Measurements from ENCODE around the gene PRDM11.
"Not testable (repeated sequence)": the region's sequence is repeated elsewhere in the genome, so short reads cannot be mapped to it uniquely, and the experiment has no call there.

PRDM11 gene

DNA sequence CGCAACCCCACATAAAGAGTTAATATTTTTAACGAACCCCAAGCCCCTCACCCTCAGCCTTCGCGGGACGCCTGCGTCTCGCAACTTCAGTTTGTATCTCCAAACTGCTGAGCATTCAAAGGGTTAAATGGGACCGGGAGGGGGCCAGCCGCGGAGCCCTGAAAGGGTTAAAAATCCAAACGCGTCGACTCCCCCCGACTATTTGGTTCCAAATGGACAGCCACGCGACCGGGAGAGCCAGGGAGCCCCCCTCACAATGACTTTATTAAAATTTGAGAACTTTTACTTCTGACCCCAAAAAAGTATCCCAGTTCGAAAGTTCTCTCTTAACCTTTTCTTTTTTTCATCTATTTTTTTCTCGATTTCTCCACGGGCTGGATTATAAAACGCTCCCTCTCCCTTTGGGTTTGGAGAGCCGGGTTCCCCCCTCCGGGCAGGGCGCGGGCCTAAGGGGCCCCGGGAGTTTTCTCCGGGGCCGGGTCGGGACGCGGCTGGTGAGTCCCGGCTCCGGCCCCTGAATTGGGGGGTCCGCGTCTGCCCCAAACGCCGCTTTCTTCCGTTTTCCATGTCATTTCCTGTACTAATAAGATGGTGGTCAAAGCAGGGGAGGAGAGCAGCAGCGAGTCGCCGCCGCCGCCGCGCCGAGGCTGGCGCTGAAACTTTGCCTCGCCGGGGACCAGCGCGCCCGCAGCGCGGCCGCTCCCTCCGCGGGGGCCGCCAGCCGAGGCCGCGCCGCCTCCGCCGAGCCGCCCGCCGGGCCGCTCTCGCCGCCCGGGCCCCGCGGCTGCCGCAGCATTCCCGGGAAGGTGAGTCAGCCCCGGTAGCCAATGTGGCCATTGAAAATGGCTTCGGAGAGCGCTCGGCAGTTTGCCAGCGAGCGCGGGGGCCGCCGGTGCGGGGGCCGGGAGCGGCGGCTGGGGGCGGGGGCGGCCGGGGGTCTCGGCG, at the start of gene PRDM11:
TSS of gene PRDM11 (plus strand) at position 568 of the 945 bp plus-strand sequence. CDS start 35,128 bp downstream, outside the sequence.
- DNase-seq (ENCODE audit: low read depth in 2 of 2) = peak; percentile 7 to 34

- DNase-seq (ENCODE audit: low read depth in 2 of 2) = no peak
Observed at GRCh38 chr11:45097721-45098493, 48.5 kb upstream of the PRDM11 start.

GRCh38 chr11:45098929-45099328, 47.5 kb upstream of the PRDM11 start:
- no peak for DNase-seq (ENCODE audit: low read depth in 2 of 2)

DNA sequence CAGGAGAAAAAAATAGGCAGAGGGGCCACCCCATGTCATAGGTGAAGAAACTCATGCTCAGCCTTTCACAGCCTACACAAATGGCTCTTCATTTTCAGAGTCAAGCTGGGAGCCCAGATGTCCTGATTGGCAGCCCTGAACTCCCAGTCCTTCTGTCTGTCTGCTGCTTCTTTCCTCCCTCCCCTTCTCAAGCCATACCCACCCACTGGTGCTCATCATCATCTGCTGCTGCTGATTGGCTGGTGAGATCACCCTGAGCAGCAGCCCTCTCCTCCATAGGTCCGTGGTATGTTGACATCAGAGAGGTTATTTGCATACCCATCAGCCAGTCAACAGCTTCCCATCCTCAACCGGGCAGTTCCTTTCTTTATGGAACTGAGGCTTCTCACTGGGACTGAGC, 46.1 kb upstream of the PRDM11 start:
- no peak for DNase-seq (ENCODE audit: low read depth in 2 of 2)

DNA sequence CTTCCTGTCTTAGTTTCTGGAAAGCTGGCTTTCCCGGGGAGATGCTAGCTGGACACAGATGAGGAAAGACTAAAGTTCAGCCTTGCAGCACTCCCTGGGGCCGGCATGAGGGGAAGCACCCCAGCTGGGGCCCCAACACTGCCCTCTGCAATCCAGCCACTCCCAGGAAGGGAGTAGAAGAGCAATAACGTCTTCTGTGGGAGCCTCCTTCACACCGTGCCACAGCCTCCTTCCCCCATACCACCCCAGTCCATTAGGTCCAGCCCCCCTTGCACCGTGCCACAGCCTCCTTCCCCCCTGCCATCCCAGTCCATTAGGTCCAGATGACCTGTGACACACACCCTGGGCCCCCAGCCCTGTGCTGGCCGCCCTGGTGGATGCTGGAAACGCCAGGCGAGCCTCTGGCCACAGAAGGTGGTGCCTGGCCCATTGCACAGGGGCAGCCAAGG, 44.1 kb upstream of the PRDM11 start:
- no peak for DNase-seq (ENCODE audit: low read depth in 2 of 2)

DNA sequence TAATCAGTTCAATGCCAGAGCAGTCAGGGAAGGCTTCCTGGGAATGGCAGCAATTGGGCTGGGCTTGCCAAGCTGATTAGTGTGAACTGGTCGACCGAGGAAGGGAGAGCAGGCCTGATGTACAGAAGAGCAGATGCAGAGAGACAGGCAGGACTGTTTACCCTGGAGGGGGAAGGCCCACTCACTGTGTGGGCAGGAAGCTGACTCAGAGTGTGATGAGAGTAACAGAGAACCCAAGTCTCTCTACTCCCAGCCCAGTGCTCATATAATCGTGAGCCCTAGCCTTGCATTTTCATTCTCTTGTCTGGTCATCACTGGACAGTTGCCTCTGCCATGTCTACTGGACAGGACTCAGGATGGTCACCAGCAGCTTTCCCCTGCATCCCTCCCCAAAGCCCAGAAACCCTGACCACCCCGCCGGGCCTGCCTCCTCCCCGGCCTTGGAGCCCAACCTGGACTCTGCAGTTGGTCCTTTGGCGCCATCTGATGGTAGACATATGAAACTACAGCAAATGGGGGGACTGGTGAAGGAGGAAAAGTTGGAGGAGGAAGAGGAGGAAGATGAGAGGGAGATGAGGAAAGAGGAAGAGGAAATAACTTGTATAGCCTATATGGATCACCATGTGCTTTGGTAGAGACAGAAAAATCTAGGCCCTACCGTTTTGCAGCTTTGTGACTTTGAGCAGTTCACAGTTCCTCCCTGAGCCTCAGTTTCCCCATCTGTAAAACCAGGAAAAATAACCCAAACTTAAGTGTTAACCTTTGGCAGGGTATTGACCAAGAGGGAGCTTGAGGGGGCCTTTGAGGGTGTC, 43.4 kb upstream of the PRDM11 start:
- DNase-seq (ENCODE audit: low read depth in 2 of 2) = peak; percentile 48 to 68

DNA sequence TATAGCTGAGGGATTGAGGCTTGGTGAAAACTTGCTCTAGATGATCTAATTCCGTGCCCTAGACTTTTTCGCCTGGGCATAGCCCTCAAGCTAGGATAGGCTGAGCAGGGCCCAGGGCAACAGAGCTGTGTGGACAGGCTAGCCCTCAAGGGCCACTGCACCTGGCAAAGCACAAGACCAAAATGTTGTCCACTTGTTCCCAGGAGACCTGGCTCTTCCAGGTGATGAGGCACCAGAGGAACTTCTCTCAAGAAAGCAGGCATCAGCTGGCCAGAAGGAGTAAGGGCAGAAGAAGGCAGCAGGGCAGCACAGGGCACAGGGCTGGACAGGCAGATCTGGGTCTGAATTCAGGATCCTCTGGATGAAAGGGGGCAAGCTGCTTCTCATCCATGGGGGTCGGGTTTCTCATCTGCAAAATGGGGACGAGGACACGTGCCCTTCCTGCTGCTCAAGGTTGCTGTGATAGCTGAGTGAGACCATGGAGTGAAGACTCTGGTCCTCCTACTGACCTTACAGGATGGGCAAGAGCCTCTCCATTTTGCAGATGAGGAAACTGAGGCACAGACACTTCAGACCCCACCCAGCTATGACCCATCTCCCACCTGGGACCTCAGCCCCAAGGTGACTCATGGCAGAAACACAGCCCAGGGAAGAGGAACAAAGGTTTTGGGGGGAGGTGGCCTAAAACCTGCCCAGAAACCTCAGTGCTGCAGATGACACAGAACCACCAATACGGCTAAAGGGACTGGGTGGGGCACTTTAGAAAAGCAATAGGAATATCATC, 42.2 kb upstream of the PRDM11 start:
- DNase-seq (ENCODE audit: low read depth in 2 of 2) = no peak

GRCh38 chr11:45104790-45105084, 41.7 kb upstream of the PRDM11 start:
- DNase-seq (ENCODE audit: low read depth in 2 of 2) = no peak

- peak; percentile 24 to 37 for DNase-seq (ENCODE audit: low read depth in 2 of 2)
Observed at GRCh38 chr11:45105233-45105983, 41.0 kb upstream of the PRDM11 start.

DNA sequence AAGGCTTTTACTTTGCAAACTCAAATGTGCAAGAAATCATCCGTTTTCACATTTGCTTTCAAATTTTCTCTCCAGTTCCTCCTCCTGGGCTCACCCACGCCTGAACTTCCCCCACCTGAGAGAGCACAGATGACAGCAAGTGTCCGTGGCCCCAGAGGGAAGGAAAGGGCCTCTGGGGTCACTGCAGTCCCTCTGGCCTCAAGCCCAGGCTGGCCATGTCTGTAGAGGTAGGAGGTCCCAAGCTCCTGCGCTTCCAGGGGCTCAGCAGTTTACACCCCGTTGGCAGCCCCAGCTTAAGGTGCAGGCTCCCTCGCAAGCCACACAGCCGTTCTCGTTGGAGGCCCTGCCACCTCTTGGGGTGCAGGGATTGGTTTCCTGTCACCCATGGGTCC, 40.5 kb upstream of the PRDM11 start:
- DNase-seq (ENCODE audit: low read depth in 2 of 2) = no peak

DNA sequence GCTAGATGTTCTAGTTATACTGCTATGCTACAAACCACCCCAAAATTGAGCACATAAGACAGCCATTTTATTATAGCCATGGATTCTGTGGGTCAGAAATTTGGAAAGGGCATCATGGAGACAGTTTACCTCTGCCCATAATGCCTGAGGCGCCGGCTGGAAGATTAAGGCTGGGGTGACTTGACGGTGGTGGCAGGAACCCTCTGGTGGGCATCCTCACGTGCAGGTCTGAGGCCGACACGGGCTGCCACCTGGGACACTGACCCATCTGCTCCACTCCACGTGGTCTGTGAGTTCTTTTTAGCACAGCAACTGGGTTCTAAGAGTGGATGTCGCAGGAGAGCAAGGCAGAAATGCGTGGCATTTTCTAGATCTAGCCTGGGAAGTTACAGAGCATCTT, 40.0 kb upstream of the PRDM11 start:
- no peak for DNase-seq (ENCODE audit: low read depth in 2 of 2)

- DNase-seq (ENCODE audit: low read depth in 2 of 2) = no peak
Observed at GRCh38 chr11:45107029-45107428, 39.4 kb upstream of the PRDM11 start.

DNA sequence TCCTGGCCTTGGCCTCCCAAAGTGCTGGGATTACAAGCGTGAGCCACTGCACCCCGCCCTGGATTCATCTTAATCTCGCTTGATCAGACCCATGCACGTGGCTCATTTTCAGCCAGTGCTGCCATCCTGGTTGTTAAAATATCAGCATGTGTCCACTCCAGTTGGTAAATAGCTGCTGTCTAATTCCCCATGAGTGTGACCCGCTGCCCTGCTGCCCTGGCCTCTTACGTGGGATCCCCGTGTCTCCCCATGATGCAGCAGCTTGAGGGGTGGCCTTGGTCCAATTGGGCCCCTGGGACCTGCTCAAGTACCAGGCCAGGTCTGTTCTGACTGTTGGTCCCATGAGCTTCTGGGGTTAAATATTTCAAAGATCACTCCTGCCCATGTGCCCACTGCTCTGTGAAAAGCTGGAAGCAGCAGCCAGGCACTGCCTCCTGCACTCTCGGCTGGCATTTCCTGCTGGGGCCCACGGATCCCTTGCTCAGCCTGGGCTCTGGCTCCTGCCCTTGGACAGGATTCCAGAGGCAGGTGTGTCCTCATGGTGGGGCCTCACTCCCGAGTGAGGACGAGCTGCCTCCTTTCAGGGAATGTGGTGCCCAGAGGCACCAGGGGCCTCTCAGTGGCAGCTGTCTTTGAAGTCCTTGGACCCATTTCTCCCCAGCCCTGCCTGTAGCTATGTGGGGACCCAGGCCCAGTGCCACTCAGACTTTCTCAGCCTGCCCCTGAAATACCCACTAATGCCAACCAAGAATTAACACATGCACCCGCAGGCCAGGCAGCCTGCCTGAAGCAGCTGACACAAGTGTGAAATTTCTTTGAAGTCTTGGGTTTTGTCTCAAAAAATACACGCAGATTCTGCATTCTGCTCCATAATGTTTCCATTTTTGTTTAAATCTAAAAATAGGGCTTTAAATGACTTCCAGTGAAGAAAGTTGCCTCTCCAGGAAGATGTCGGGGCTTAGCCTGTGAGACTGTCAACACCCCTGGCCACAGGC, 38.1 kb upstream of the PRDM11 start:
- DNase-seq (ENCODE audit: low read depth in 2 of 2) = no peak

DNA sequence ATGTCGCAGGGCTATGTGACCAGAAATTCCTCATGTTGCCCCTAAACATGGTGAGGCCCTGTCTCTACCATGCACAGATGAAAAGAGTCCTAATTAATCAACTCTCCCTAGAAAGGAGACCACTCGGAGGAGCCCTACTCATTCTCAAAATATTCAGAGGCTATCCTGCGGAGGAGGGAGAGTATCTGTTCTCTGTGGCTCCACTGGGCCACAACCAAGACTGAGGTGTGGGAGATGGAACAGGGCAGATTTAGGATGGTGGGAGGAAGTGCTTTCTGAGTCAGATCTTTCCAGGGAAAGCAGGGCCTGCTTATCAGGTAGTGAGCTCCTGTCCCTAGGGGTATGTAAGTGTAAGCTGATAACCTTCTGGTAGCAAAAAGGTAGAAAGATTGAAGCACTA, 37.0 kb upstream of the PRDM11 start:
- no peak for DNase-seq (ENCODE audit: low read depth in 2 of 2)

DNA sequence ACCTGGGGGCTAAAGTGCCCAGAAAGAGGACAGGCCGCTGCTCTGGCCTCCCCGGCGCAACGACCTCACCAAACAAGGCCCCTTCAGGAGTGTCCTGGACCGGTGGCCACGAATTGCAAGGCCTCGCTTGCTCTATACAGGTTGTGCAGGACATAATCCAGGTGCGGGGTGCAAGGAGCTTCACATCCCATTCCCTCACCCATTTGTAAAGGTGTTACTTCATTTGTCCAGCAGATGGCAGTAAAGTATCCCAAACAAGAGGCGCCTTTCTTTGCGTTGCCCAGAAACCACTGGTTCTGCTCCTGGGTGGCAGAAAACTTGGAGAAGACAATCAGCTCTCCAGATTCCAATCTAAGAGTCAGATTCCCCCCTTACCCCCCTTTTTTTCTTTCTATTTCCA, 35.9 kb upstream of the PRDM11 start:
- DNase-seq (ENCODE audit: low read depth in 2 of 2) = no peak

DNA sequence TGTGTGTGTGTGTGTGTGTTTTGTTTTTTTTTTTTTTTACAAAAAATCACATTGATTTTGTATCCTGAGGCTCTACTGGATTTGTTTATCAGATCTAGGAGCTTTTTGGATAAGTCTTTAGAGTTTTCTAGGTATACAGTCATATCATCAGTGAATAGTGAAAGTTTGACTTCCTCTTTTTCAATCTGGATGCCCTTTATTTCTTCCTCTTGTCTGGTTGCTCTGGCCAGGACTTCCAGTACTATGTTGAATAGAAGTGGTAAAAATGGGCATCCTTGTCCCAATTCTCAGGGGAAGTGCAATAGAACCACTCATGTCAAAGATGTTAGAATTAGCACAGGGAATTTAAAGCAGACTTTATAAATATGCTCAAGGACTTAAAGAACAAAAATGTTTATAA, 32.6 kb upstream of the PRDM11 start:
- DNase-seq (ENCODE audit: low read depth in 2 of 2) = no peak

GRCh38 chr11:45127836-45128235, 18.6 kb upstream of the PRDM11 start:
- DNase-seq (ENCODE audit: low read depth in 2 of 2) = not testable (repeated sequence)

GRCh38 chr11:45133878-45134277, 12.6 kb upstream of the PRDM11 start:
- no peak for DNase-seq (ENCODE audit: low read depth in 2 of 2)

DNA sequence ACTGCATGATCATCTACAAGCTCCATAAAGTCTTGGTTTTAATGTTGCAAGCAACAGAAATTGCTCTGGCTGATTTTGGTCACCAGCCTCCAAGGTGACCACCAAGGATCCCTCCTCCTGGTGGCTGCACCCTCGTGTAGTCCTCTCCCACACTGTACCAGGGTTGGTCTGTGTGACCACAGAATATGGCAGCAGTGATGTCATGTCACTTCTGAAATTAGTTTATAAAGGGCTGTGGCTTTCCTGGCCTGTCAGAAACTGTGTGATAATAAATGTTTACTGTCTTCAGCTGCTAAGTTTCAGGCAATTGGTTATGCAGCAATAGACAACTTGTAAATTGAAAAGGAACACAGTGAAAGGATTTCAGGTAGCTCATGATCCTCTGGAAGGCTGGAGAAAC, 5.3 kb upstream of the PRDM11 start:
- DNase-seq (ENCODE audit: low read depth in 2 of 2) = no peak
